ENCODE data around the gene ETF1. TPM values are rescaled to one million over a fixed set of nuclear protein-coding genes. Genes with fewer than 3 reads are reported as not detected.

The ETF1 gene
- total RNA-seq, 1 donor from 2014 or later: 60.6 TPM

DNA sequence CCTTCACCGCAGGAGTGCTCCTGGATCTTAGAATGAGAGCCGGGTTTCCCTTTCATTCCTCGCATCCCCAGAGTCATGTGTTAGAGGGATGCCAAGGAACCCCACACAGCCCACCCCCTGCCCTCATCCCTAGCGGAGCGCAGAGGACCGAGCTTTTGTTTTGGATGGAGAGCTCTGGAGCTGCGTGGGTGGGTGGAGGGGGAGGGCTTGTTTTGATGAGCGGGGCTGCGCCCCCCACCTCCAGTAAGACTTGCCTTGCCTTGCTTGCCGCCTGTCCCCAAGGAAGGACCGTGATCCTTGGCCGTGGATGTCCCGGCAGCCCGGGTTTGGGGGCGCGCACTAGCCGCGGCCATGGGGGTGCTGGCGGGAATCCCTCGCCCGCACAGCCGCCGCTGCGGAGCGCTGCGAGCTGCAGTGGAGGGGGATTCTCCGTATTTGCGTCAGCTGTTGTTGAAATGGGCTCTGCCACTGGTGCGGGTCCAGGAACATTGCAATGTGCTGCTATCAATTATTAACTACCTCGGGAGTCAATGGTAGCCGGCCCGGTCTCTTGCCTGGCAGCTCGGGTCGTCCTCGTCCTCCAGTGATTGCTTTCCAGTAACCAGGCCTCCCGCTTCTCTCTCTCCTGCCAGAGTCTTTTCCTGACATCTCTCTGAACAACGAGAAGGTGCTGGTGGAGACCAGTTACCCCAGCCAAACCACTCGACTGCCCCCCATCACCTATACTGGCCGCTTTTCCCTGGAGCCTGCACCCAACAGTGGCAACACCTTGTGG is 76.7 kb downstream of the ETF1 start:
- intact Hi-C loops (cut with DNase I): no loop called here
- TF ChIP-seq POLR2AphosphoS5 (IDR thresholded peaks at IDR 0.05; ENCODE audit: insufficient read depth in 1 of 2, low read depth in 1 of 2): no peak
- TF ChIP-seq, protein P1, sequence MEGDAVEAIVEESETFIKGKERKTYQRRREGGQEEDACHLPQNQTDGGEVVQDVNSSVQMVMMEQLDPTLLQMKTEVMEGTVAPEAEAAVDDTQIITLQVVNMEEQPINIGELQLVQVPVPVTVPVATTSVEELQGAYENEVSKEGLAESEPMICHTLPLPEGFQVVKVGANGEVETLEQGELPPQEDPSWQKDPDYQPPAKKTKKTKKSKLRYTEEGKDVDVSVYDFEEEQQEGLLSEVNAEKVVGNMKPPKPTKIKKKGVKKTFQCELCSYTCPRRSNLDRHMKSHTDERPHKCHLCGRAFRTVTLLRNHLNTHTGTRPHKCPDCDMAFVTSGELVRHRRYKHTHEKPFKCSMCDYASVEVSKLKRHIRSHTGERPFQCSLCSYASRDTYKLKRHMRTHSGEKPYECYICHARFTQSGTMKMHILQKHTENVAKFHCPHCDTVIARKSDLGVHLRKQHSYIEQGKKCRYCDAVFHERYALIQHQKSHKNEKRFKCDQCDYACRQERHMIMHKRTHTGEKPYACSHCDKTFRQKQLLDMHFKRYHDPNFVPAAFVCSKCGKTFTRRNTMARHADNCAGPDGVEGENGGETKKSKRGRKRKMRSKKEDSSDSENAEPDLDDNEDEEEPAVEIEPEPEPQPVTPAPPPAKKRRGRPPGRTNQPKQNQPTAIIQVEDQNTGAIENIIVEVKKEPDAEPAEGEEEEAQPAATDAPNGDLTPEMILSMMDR (IDR thresholded peaks at IDR 0.05): no peak
- TF ChIP-seq POLR2A (IDR thresholded peaks at IDR 0.05): no peak
- peak in 1 of 2 donors; percentile 88 for DNase-seq (ENCODE audit: extremely low spot score in 2 of 2)
- peaks cover 40% of the 10 kb centered on the region for H3K4me1 ChIP-seq
- no peaks in the 10 kb centered on the region for H3K27me3 ChIP-seq
- H3K4me3 ChIP-seq: peak overlapping the region; percentile 75 to 86
- no peaks in the 10 kb centered on the region for H3K36me3 ChIP-seq
- H3K27ac ChIP-seq: peak overlapping the region; percentile 99
- H3K9me3 ChIP-seq: no peaks in the 10 kb centered on the region

DNA sequence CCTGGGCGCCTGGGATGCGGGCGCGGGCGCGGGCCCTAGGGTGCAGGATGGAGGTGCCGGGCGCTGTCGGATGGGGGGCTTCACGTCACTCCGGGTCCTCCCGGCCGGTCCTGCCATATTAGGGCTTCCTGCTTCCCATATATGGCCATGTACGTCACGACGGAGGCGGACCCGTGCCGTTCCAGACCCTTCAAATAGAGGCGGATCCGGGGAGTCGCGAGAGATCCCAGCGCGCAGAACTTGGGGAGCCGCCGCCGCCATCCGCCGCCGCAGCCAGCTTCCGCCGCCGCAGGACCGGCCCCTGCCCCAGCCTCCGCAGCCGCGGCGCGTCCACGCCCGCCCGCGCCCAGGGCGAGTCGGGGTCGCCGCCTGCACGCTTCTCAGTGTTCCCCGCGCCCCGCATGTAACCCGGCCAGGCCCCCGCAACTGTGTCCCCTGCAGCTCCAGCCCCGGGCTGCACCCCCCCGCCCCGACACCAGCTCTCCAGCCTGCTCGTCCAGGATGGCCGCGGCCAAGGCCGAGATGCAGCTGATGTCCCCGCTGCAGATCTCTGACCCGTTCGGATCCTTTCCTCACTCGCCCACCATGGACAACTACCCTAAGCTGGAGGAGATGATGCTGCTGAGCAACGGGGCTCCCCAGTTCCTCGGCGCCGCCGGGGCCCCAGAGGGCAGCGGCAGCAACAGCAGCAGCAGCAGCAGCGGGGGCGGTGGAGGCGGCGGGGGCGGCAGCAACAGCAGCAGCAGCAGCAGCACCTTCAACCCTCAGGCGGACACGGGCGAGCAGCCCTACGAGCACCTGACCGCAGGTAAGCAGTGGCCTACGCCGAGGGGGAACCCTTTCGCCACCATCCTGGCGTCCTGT is 77.5 kb downstream of the ETF1 start, which contains the start of gene EGR1:
Gene EGR1 (plus strand): TSS at position 219 of the 864 bp plus-strand sequence. CDS start 283 bp downstream, at position 502.
- intact Hi-C loops (cut with DNase I): loop anchor here (1.0 kb wide), 1 partner anchor 27 kb away; no protein-coding TSS in a partner anchor
- no peaks in the 10 kb centered on the region for H3K36me3 ChIP-seq
- peaks cover 40% of the 10 kb centered on the region for H3K4me1 ChIP-seq
- H3K27me3 ChIP-seq: no peaks in the 10 kb centered on the region
- H3K27ac ChIP-seq: peak within 1 kb of the TSS; percentile 99
- TF ChIP-seq POLR2AphosphoS5 (IDR thresholded peaks at IDR 0.05; ENCODE audit: insufficient read depth in 1 of 2, low read depth in 1 of 2): peak in 1 of 2 donors; percentile 20
- peak in 1 of 2 donors; percentile 94 for TF ChIP-seq POLR2A (IDR thresholded peaks at IDR 0.05)
- TF ChIP-seq, protein P1 (IDR thresholded peaks at IDR 0.05): no peak
- H3K4me3 ChIP-seq: peak within 1 kb of the TSS; percentile 75 to 86
- no peaks in the 10 kb centered on the region for H3K9me3 ChIP-seq
- no peak for DNase-seq (ENCODE audit: extremely low spot score in 2 of 2)

DNA sequence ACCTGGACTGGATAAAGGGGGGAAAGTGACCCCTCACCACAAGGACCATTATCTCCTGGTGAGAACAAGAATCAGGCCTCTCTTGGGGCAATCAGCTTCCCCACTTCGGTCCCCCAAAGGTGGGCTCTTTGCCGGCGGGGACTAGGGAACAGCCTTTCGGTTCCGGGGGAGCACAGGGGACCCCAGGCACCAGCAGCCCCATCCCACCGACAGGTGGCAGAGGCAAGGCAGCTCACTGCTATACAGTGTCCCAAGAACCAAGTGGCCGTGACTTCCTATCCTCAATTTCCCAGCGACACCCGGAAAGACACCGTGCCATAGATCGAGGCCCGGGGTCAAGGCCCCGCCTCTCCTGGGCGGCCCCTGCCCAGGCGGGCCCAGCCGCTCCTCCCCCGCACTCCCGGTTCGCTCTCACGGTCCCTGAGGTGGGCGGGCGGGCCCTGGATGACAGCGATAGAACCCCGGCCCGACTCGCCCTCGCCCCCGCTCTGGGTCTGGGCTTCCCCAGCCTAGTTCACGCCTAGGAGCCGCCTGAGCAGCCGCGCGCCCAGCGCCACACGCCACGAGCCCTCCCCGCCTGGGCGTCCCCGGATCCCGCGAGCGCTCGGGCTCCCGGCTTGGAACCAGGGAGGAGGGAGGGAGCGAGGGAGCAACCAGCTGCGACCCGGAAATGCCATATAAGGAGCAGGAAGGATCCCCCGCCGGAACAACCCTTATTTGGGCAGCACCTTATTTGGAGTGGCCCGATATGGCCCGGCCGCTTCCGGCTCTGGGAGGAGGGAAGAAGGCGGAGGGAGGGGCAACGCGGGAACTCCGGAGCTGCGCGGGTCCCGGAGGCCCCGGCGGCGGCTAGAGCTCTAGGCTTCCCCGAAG is 78.4 kb downstream of the ETF1 start:
- H3K4me3 ChIP-seq: peak overlapping the region; percentile 75 to 86
- no peaks in the 10 kb centered on the region for H3K9me3 ChIP-seq
- intact Hi-C loops (cut with DNase I): loop anchor here (1.0 kb wide), 1 partner anchor 28 kb away; no protein-coding TSS in a partner anchor
- peak in 1 of 2 donors; percentile 99 for DNase-seq (ENCODE audit: extremely low spot score in 2 of 2)
- no peaks in the 10 kb centered on the region for H3K36me3 ChIP-seq
- TF ChIP-seq POLR2A (IDR thresholded peaks at IDR 0.05) (peak in 1 of 2 donors; percentile 8), POLR2AphosphoS5 (IDR thresholded peaks at IDR 0.05; ENCODE audit: insufficient read depth in 1 of 2, low read depth in 1 of 2) (peak; percentile 45 to 93)
- TF ChIP-seq, protein P1 (IDR thresholded peaks at IDR 0.05): peak in 1 of 3 experiments; percentile 38
- no peaks in the 10 kb centered on the region for H3K27me3 ChIP-seq
- H3K4me1 ChIP-seq: peaks cover 34% of the 10 kb centered on the region
- peak overlapping the region; percentile 99 for H3K27ac ChIP-seq

DNA sequence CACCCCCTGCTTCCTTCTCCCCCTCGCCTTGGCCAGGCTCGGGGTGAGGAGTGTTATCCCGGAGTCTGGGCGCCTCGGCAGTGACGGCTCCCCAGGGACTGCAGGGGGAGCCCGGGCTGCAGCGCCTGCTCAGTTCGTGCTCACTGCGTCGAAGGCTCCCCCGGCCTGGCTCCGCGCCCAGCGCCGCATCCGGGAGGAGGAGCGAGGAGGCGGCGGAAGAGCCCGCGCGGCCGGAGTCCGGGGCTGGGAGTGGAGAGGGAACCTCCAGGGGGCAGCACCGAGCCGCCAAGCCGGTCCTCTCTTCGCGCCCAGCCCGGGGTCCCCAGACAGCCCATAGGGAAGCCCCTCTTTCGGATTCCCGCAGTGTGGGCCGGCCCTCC is 79.0 kb downstream of the ETF1 start:
- Histone ChIP-seq H3K4me3 (peak overlapping the region; percentile 75 to 86), H3K36me3 (no peaks in the 10 kb centered on the region), H3K4me1 (peaks cover 32% of the 10 kb centered on the region), H3K9me3 (no peaks in the 10 kb centered on the region), H3K27ac (peak overlapping the region; percentile 99), H3K27me3 (no peaks in the 10 kb centered on the region)
- peak; percentile 92 to 95 for TF ChIP-seq POLR2AphosphoS5 (IDR thresholded peaks at IDR 0.05; ENCODE audit: insufficient read depth in 1 of 2, low read depth in 1 of 2)
- TF ChIP-seq, protein P1 (IDR thresholded peaks at IDR 0.05): peak; percentile 52 to 87 (median 69)
- peak in 1 of 2 donors; percentile 75 for TF ChIP-seq POLR2A (IDR thresholded peaks at IDR 0.05)
- intact Hi-C loops (cut with DNase I): no loop called here
- peak in 1 of 2 donors; percentile 95 for DNase-seq (ENCODE audit: extremely low spot score in 2 of 2)

Measured in vagina (tissue), 2 donors.